Occipital lobe (tissue), 2 donors: Measurements from ENCODE around the gene EDN1. TPM values are rescaled to one million over a fixed set of nuclear protein-coding genes. Genes with fewer than 3 reads are reported as not detected.

Source experiments
- DNase-seq: peaks from one replicate; lab custom pipeline; 2025; lab: John Stamatoyannopoulos, UW
- total RNA-seq: library from RNA; depleted of rRNA; stranded (reverse); fragments of >200 nt; gene quantifications from one replicate; pipeline ENCODE4 v1.2.3, GENCODE V29; 2014

EDN1 gene
- total RNA-seq, result 5.9 TPM

DNA sequence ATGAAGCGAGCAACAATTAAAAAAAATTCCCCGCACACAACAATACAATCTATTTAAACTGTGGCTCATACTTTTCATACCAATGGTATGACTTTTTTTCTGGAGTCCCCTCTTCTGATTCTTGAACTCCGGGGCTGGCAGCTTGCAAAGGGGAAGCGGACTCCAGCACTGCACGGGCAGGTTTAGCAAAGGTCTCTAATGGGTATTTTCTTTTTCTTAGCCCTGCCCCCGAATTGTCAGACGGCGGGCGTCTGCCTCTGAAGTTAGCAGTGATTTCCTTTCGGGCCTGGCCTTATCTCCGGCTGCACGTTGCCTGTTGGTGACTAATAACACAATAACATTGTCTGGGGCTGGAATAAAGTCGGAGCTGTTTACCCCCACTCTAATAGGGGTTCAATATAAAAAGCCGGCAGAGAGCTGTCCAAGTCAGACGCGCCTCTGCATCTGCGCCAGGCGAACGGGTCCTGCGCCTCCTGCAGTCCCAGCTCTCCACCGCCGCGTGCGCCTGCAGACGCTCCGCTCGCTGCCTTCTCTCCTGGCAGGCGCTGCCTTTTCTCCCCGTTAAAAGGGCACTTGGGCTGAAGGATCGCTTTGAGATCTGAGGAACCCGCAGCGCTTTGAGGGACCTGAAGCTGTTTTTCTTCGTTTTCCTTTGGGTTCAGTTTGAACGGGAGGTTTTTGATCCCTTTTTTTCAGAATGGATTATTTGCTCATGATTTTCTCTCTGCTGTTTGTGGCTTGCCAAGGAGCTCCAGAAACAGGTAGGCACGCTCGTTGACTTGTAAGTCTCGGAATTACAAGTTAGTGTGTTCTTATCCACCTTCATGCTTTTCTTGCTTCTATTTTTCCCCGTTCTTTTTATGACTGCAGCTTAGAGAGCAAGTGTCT is at the start of gene EDN1:
EDN1 (plus strand) TSS at position 429 of the 888 bp plus-strand sequence; CDS start at position 698, 269 bp downstream.
- peak; percentile 47 for DNase-seq

DNA sequence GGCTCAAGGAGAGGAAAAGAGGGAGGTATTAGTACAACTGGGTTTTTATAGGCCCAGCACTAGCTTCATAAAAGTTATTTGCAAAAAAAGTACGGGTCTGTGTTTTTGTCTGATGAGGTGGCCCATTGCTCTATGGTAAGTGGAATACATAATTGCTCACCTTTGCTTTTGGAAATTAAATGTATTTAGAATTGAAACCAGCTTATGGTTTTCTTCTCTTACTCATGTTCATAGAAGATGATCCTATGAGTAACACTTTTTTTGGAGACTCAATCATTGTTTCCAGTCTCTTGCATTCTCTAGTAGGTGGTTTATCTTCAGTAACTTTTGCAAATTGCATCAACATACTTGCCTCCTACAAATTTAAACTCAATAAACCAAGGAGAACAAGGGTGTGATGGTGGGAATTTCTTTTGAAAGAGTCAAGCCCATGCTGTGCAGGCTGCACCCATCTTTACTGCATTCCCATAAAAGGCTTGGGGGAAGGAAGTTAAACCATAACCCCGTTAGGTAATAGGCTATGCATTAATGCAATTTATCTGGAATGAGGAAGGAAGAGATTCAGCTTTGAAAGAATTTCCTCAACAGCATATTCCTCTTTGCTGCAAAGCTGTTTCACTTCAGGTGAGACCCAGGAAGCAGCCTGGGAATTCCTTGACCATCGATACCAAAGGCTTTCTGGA is 48.5 kb upstream of the EDN1 start:
- DNase-seq, result no peak

DNA sequence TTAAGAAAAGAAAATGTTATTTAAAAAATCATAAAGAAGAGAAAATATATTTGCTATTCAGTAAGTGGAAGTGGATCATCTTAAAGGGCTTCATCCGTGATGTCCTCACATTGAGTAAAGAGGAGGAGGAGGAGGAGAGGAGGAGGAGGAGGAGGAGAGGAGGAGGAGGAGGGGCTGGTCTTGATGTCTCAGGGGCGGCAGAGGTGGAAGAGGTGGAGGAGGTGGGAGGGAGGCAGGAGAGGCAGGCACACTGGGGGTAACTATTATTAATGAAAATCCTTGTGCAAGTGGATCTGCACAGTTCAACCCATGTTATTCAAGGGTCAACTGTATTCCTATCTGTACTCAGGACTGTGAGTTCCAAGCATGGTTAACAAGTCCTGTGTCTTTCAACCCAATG is 47.0 kb upstream of the EDN1 start:
- no peak for DNase-seq

DNA sequence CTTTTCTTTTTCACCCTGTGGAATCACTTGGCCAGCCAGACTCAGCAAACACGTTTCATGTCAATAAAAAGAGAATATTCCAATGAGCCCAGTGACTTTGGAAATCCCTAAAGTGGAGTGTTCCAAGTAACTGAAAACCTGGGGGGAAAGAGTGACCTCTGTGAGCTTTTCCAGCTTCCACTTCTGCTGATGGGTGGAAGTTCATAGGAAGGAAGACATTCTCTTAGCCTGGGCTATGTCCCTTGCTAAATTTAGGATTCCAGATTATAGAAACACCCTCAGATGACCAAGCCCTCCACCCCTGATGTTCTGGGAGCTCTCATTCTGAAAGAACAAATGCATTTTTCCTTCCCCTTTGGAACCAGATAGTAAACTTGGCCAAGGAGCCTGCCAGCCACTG is 44.8 kb upstream of the EDN1 start:
- DNase-seq, result no peak

DNA sequence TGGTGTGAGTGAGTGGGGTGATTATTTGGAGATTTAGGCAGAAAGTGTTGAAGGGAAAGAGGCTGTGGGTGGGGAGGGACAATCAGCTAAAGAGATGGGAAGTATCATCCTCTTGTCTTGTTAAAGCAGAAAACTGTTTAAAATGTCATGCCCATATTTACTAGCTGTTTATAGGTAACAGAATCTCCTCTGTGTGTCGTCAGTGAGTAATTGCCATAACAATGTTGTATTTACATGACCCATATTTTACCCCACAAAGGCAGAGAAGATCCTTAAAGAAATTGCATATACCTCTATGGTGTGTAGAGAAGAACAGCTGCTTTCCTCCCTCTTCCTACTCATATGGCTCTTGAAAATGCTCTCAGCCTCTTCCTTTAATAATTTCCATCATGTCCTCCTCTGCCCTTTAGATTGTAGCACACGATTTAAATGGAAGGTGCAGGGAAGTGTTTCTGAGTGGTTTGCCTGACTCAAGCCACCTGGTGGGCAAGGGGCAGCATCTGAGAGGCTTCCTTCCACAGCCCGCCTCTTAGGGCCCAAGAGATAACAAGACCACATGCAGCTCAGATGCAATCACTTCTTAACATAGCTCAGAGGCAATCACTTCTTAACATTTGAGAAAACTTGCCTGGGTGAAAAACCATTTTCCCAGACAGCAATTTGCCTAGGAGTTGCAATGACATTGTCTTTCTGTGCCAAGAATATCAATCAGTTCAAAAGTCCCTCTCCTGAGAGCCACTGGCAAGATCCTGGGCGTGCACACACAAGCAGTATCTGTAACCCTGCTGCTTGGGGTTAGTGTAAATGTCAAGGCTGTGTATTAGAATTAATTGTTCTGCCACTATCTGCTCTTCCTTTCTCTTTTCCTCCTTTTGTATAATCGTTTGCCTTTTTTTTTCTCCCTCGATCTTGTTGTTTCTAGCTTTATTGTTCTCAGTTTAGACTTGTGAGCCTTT is 44.1 kb upstream of the EDN1 start:
- DNase-seq, result no peak

DNA sequence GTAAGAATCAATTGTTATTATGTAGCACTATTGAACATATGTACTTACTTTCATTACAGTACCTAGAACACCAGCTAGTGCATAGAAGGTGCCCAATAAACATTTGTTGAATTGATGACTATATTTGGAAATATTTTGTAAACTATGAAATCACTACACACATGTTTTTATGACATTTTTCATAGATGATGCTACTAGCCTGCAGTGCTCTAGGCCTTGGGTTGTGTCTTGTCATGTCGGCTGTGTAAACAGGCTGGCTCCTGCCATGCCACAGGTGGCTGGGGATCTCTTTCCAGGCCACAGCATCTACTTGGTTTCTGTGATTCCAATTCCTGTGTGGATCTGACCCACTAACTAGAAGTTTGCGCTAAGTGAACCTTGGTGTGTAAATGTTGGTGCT is 43.3 kb upstream of the EDN1 start:
- DNase-seq, result no peak

DNA sequence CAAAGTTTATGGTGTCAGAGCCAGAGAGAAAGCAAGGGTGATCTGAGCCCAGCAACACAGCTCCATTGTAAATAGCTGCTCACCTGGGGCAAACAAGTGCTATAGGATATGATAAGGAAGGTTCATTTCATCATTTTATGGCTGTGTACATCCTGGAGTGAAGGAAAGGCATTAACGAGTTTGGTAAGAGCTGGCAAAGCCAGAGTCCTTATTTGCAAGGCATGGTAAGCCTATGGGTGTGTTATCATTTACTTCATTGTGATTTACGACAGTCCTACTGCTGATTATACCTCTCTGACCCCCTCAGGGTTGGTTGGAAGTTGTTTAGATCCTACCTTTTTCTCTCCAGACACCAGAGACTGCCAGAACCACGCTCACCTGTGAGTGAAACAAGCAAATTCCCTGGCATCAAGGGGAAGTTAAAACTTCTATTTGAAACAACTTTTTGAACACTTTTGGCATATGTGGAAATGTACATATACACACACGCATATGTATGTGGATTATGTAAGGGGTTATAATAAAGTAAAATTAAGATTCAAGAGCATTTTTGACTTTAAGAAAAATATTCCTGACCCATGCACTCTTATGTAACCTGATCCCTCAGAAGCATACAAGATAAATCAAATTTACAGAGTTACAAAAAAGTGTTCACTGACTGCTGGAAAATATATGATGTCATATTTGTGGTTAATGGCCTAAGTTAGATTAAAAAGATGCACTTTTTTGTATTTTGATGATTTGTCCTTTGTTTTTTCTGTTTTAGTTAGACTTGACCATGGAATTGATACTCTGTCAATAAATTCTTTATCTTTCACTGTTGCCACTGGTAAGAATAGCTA is 40.4 kb upstream of the EDN1 start:
- no peak for DNase-seq

DNA sequence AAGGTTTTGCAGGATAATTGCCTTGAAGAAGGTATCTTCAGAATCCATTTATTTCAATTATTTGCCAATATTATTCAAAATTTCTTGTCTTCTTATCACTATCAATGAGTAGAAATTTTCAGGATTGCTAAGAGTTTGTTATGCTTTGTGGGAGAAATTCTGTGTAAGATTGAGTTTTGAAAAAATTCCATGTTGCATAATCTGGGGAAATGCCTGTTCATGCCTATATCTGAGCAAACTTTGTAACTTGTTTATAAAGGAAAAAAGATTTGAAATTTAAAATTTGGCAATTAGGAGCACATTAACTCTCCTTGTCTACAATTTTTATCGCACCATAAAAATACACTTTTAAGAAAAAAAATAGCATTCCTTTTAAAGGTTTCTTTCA is 39.8 kb upstream of the EDN1 start:
- DNase-seq, result no peak

DNA sequence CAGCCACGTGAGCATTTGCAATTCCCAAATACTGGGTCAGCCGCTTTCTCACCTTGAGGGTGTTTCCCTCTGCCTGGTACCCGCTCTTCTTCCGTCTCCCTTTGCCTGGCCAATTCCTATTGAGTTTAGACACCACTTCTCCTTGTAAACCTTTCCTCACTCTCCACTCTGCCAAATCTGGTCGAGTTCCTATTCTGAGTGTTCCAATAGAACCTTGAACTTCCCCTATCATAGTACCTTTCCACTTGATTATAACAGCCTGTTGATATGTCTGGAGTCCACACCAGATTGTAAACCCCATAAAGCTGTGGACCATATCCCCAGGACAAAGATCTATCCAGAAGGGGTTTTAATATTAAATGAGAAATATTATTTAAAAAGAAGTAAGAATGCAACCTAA is 36.0 kb upstream of the EDN1 start:
- no peak for DNase-seq

DNA sequence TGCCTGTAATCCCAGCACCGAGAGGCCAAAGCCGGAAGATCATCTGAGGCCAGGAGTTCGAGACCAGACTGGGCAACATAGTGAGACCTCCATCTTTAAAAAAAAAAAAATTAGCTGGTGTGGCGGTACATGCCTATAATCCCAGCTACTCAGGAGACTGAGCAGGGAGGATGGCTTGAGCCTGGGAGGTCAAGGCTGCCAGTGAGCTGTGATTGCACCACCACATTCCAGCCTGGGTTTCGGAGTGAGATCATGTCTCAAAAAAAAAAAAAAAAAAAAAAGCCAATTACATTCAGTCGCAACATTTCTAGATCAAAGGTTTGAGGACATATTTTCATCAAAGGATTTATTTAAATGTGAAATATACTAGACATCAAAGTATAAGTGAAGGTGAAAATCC is 32.0 kb upstream of the EDN1 start:
- no peak for DNase-seq

DNA sequence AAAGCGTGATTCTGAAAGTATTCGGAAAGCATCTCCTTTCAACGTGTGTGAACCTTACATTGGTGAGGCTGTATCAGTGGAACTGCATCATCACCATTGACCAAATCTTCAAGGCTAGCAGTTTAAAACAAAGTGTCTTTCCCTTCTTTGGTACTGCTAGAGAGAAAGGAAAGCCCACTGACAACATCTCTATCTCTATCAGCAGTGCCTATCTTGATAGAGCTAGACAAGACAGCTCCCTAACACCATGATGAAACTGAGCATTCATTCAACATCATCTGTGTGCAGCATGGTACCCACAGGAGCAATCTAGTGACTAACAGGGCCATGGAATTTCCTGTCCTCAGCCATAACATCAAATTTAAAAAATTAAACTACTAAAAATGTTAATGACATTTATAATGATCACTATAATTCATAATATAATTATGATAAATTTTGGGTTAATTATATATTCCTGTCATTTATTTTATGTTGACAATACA is 31.5 kb upstream of the EDN1 start:
- DNase-seq, result no peak

DNA sequence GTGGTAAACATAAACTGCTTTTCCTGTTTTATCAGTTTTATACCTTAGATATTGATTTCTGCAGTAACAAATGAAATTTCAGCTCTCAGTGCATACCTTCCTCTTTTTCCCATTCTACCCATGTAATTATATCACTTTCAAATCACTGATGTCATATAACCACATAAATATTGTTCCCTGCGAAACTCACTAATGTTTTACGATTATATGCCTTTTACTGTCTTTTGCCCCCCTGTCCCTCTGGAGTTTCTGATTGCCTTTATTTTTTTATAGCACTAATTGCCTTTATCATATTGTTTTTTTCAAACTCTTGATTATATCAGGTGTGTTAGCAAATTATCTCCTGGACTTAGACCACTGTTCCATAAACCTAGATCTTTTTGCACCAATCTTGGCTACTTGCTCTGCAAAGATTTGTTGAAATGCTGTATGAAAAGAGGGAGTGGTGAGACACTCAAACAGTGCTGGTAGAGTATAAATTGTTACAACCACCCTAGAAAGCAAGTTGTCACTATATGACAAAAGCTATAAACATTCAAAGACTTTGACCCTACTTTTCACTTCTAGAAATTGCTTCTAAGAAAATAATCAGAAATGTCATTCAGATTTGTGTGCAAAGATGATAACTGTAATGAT is 29.6 kb upstream of the EDN1 start:
- no peak for DNase-seq

DNA sequence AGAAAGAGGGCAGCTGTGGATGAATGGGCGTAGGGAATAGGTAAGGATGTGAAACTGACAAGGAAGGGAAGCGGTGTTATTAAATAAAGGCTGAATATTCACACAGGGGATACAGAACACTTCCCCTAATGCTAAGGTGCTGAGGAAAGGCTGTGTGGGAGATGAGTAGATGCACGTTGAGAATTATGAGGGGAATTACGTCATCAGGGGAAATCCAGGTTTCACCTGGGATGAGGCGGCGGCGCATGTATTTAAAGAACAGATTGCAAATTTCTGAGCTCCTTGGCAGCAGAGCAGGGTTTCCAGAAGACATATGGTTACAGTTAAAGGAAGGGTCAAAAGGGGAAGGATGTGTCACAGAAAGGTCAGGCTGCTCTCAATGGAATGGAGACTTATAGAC is 28.7 kb upstream of the EDN1 start:
- no peak for DNase-seq

DNA sequence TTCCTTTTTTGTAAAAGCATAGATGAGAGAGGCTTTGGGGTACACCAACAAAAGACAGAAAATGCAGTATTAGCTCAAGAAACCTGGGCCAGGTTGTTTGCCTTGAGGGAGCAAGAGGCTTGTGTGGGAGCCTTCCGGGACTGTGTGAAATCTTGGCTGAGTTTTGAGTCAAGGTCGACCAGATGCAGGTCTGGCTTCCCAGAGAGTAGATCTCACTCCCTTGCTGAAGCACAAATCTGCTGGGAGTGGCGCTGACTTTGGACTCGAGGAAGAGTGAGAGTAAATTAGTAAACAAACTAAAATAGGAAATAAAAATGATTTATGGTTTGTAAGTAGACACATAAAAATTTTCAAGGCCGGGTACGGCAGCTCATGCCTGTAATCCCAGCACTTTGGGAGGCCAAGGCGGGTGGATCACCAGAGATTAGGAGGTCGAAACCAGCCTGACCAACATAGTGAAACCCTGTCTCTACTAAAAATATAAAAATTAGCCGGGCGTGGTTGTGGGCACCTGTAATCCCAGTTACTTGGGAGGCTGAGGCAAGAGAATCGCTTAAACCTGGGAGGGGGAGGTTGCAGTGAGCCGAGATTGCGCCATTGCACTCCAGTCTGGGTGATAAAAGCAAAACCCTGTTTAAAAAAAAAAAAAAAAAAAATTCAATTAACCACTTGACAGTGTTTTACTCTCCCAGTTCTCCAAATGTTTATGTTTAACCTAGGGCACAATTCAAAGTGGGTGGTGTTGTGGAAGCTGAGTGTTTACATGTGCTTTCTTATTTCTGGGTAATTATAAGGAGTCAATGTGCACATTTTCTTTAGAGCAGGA is 27.7 kb upstream of the EDN1 start:
- DNase-seq, result no peak

DNA sequence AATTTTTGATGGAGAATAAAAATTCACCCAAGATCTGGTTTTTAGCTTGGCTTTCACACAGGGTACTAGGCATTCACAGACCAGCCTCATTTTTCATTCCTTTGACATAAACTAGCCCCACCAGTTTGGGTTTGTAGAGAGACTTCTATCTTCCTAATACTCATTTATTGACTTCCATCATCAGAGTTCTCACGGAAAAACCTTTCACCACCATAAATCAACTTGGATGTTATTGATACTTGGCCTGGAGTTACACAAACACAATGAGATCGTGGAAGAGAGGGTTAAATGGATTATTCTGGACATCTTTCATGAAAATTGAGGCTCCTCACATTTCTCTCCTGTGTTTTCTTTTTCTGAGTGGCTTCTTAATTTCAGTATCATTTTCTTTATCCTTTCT is 26.8 kb upstream of the EDN1 start:
- no peak for DNase-seq

DNA sequence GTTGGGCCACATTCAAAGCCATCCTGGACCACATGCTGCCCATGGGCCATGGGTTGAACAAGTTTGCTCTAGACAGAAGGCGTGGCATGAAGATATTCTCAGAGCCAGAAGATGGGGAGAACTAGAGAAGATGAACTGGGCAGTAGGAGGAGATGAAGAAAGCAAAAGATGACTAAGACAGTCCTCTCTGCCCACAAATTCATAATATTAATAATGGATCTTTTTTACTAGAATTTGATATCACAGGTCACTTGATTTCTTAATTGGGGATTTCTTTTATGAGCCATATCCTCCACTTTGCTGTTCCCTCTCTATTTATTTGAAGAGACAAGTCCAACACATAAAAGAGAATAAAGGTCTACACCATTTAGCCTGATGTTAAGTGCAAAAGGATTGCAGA is 25.5 kb upstream of the EDN1 start:
- no peak for DNase-seq

DNA sequence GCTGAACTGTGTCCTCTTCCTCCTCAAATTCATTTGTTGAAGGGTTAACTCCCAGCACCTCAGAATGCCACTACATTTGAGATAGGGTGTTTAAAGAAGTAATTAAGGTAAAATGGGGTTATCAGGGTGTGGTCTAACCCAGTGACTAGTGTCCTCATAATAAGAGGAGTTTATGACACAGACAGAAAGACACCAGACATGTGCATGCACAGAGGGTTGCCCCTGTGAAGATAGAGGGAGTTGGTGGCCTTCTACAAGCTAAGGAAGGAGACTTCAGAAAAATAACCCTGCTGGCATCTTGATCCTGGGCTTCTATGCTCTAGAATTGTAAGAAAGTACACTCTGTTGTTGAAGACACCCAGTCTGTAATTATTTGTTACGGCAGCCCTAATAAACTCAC is 24.9 kb upstream of the EDN1 start:
- DNase-seq, result no peak

DNA sequence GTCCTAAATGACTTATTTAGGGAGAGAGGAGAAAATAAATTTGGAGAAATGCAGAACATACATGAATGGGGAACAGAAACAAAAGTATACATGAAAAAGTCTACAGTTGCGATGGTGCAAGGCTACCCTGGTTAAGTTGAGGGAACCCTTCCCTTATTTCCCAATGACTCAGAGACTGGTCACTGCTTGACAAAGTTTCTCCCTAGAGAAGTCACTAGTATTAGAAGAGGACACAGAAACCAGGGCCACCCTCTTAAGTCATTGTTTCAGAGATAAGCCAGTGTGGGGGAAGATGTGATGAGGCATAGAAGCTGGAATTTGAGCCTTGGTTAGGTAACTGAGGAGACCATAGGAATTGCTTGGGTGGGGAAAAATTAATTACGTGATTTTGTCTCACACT is 24.4 kb upstream of the EDN1 start:
- DNase-seq, result no peak

DNA sequence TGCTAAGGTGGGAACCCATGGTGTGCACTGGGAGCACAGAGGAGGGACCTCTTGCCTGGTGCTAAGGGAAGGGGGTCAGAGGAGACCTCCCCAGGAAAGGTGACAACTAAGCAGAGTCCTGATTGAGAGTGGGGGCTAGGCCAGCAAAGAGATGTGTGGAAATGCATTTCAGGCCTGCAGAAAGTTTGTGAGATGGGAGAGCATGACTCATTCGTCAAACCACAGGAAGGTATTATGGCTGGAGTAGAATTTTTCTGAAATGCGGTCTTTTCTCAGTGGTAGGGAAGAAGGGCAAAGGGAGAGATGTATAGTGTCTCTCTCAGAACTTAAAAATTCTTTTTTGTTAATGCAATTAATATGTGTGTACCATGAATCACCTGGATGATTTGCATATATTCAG is 23.6 kb upstream of the EDN1 start:
- DNase-seq, result no peak
